GM12865 (cell line): ENCODE results near the gene SPINT2.

Source experiments
- DNase-seq: peaks from one replicate; pipeline ENCODE4 v3.0.0; 2010; ENCODE audit warnings: low read depth
- H3K4me3 ChIP-seq: 2 replicates; pipeline ENCODE4 v1.5.1; 2011; ENCODE audit warnings: mild to moderate bottlenecking, low read depth, low read length, control low read depth
- CTCF ChIP-seq: IDR thresholded peaks from 2 replicates; pipeline ENCODE4 v1.5.1; 2011; ENCODE audit warnings: low read length, control low read depth, low read depth, inconsistent platforms; ENCODE audit not compliant: insufficient read depth; ENCODE audit errors: missing control alignments

SPINT2 gene

GRCh38 chr19:38268539-38268938 lies 4.2 kb downstream of the SPINT2 start:
- no peak for DNase-seq
- H3K4me3 ChIP-seq: no peak overlapping the region
- no peak for TF ChIP-seq CTCF

- DNase-seq: no peak
- no peak for TF ChIP-seq CTCF
- H3K4me3 ChIP-seq: no peak overlapping the region
Measured at GRCh38 chr19:38270587-38271167, 6.3 kb downstream of the SPINT2 start.

GRCh38 chr19:38273499-38273898 lies 9.1 kb downstream of the SPINT2 start:
- no peak overlapping the region for H3K4me3 ChIP-seq
- no peak for TF ChIP-seq CTCF
- DNase-seq: no peak

DNA sequence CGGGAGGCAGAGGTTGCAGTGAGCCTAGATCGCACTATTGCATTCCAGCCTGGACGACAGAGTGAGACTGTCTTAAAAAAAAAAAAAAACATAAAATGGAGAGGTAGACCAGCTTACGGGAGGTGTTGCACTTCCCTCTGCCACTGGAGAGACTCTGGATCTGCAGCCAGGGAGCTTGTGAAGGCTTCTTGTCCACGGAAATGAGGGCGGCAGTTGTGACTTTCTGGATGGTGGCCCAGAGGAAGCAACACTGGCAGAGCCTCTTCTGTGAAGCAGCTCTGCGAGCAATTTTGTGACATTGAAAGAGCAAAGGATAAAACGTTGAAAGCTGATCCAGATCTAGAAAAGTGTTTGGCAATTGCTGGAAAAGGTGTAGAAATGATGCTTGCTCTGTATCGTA lies 10.4 kb downstream of the SPINT2 start:
- no peak for TF ChIP-seq CTCF
- H3K4me3 ChIP-seq: no peak overlapping the region
- no peak for DNase-seq

GRCh38 chr19:38276942-38277517 lies 12.7 kb downstream of the SPINT2 start:
- no peak for DNase-seq
- H3K4me3 ChIP-seq: no peak overlapping the region
- no peak for TF ChIP-seq CTCF

- TF ChIP-seq CTCF: no peak
- no peak for DNase-seq
Measured at GRCh38 chr19:38277549-38277948, 13.2 kb downstream of the SPINT2 start.

More at GRCh38 chr19:38277549-38277948, 13.2 kb downstream of the SPINT2 start:
- no peak overlapping the region for H3K4me3 ChIP-seq
